HG03571 (cell line): ENCODE results near the gene ARHGAP22.

Experiments
- ATAC-seq: cut with Tn5 transposase; IDR thresholded peaks from one replicate; pipeline ENCODE4 v1.9.1; 2021; ENCODE audit not compliant: unreplicated experiment

Gene ARHGAP22

GRCh38 chr10:48517482-48517881 lies 87.4 kb downstream of the ARHGAP22 start:
- ATAC-seq: no peak

DNA sequence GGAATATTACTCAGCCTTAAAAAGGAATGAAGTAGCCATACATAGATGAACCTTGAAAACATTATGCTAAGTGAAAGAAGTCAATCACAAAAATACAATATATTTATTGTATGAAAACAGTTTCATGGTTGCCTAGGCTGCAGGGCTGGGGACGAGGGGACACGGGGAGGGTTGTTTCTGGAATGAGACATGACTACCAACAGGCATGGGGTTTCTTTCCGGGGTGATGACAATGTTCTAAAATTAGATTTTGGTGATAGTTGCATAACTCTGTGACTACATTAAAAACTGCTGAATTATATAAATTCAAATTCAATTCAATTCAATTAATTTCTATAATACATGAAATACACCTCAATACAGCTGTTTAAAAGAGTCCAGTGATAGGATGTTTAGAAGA lies 88.0 kb downstream of the ARHGAP22 start:
- ATAC-seq: no peak

DNA sequence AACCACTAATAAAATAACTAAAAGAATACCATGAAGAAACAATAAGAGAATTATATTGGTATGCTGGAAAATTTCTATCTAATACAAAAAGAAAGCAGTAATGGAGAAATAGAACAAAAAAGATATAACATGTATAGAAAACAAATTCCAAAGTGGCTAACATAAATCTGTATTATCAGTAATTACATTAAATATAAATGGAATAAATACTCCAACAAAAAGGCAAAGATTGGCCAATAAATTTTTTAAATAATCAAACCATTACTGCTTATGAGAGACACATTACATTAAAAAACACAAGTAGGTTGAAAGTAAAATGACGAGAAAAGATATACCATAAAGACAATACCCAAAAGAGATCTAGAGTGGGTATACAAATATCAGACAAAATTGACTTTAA lies 90.0 kb downstream of the ARHGAP22 start:
- ATAC-seq: no peak

- ATAC-seq: no peak
Observed at GRCh38 chr10:48514255-48514654, 90.6 kb downstream of the ARHGAP22 start.

GRCh38 chr10:48512861-48513260 lies 92.0 kb downstream of the ARHGAP22 start:
- ATAC-seq: no peak

DNA sequence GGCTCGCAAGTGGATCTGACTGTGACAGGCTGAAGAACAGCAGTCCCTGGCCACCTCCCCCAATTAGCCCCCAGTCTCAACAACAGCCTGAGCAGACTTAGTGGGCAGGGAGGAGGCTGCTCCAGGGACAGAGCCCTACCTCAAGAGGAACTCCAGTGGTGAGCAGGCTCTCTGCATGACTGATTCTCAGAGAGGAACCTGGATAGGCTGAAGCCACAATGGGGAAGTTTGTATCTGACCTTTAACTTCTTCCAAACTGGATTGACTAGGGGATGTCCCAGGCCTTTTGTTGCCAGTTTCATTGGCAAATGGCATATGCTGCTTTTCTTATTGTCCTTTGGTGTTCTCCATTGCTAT lies 93.0 kb downstream of the ARHGAP22 start:
- ATAC-seq: no peak

DNA sequence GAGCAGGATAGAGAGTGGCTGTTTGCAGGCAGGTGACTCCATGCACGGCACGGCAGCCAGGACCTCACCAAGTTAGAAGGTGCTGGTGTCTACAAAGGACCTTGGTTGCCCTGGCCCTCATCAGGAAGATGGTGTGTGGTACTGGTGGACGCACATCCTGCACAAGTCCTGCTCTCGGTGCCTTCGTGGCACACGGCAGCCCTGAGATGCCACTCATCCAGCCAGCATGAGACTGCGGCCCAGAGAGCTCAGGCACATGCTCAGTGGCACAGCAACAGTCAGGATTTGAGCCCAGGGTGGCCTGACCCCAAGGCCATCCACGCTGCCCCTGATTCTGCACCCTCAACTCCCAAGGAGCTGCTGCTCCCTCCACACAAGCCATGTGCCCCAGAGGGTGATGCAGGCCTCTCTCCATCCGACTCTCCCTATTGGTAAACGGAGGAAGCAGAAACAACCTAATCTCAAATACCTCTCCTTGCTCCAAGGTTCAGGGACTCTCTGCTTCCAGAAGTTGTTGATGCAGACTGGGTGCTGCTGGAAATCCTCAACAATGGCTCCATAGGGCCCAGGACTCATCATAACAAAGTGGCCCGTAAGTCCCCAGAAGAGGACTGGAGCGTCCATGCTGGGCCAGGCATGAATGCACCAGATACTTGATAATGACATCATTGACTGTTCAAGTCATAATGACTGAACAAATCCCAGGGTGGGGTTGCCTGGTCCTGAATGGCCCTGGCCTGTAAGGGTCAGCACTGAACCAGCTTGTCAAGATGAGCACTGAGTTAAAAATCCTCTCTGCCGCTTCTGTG lies 93.6 kb downstream of the ARHGAP22 start:
- ATAC-seq: no peak

- no peak for ATAC-seq
Observed at GRCh38 chr10:48509974-48510692, 94.7 kb downstream of the ARHGAP22 start.

DNA sequence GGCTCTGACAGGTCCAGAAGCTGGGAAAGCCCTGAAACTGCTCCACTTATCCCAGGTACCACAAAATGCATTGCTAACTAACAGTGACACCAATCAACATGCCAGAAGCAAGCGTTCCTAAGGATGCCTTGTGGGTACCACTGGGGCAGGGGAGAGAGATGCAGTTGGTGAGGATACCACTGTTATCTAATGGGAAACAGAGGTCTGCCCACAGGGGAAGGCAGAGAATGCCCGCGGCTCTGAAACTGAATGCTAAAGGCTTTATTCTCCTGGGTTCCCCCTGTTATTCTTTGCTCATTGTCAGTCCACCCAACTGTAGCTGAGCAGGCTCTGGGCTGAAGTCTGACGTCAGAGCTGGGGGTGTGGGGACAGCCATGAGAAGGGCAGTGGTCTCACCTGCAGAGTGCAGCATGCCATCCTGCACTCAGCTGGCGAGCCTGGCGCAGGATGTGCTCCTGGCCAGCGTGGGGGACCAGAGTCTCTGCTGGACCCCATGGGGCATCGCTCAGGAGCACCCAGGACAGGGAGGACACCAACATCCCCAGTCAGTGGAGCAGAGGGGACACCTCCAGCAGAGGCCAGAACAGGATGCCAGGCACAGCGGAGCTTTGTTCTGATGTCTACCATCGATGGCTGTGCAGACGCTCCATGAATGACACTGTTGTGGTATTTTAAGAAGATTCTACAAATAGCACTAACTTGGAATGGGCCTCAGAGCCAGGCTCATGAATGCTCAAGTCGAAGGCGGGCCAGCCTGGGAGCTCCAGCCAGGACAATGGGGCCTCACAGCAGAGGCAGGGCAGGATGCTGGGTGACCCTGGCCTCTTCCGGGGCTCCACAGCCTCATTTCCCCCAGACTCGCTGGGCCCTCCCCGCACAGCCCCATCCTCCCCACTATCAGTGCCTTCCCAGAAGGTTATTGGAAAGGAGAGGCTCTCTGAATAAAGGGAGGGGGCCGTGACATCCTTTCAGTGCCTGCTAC lies 95.8 kb downstream of the ARHGAP22 start:
- no peak for ATAC-seq

DNA sequence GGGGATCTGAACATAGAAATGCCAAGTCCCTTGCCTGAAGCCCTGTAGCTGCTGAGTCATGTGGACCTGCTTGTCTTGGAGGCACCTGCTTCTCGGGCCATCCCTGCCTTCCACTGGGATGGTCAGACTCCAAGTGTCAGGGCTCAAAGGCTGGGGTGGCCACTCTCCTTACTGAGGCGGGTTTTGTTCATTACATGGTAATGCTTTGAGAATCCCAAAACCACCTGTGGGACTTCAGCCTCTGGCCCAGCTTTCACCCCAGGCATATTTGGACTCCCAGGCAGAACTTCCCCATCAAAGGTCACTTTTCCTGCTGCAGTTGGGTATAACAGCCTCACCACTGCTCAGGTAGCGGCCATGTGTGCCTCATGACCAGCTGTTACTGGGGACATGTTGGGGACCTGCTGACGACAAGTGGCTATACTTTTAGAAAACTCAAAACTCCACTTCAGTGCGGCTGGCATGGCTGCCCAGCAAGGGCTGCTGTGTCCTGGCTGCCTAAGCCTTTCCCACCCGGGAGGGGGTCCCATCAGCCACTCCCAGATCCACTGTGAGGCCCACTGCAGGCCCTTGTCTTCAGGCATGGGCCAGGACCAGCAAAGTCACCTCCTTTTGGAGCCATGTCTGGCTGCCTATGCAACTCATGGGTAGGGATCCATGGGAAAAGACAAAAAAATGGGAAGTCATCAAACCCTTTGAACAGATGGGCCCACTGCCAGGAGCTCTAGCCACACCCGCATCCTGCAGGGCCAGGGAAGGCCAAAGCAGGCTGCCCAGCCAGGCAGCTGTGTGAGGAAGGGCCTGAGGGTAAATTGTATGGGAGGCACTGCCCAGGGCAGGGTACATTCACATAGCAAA lies 96.7 kb downstream of the ARHGAP22 start:
- no peak for ATAC-seq

GRCh38 chr10:48507494-48507893 lies 97.4 kb downstream of the ARHGAP22 start:
- ATAC-seq: no peak

- ATAC-seq: no peak
Observed at GRCh38 chr10:48506147-48506917, 98.5 kb downstream of the ARHGAP22 start.

DNA sequence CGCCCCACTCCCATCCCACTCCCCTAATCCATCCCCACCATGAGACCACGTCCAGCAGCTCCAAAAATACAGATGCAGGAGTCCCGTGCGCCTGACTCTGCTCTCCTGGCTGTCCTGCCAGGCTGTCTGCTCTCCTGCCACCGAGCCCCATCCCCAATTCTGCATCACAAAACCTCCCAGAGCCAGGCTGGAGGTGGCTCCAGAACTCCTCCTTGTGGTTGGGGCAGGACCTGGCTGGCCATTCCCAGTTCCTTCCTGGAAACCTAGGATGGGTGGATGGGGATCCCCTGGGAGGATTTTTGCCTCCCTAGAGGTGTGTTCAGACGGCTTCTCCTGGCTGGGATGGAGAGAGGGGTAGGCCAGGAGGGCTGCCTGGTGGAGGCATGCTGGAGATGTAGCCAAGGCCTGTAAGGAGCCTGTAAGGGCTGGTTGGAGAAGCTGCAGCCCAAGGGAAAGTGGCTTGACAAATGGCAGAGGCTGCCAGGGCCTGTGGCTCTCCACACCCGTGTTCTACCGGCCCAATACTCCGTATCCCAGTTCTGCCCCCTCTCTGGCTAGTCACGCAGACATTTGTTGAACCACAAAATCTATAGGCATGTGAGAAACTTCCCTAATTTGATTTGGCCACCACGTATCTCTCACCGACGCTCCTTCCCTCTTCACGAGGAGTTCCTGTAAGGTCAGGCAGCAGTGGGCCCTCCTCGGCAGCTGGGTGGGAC lies 99.3 kb downstream of the ARHGAP22 start:
- no peak for ATAC-seq

GRCh38 chr10:48504141-48504885 lies 100.6 kb downstream of the ARHGAP22 start:
- no peak for ATAC-seq

- no peak for ATAC-seq
Observed at GRCh38 chr10:48503293-48503911, 101.5 kb downstream of the ARHGAP22 start.

DNA sequence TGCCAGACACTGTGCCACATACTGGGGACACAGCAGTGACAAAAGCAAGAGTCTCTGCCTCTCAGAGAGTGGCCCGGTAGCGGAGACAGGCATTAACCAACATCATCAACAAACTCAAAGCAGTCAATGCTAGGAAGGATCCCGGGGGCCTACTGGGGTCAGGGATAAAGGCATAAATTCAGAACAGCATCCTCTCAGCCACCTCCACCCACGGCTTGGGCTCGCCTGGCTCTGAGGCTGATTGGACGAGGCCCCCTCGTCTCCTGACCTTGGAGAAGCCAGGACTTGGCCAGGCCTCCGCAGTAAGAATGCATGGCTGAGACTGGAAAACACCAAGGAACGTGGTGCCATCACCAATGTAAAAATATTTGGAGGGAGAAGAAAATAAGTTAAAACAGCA lies 102.1 kb downstream of the ARHGAP22 start:
- ATAC-seq: no peak

- ATAC-seq: no peak
Observed at GRCh38 chr10:48501787-48502771, 102.8 kb downstream of the ARHGAP22 start.
